A549 (cell line): ENCODE data around the gene CRYM. TPM values are rescaled to one million over a fixed set of nuclear protein-coding genes. Genes with fewer than 3 reads are reported as not detected.

ENCODE experiments used
- ATAC-seq, 2 experiments: fragments of 200-7000 bp in 1 of 2; fragments of >200 bp in 1 of 2; cut with Nextera tagmentation in 1 of 2; cut with Tn5 transposase in 1 of 2; 3 replicates each; pipeline versions ENCODE4 v1.8.0 to v1.9.1; 2018 to 2020; ENCODE audit warnings: mild to moderate bottlenecking in 1 of 2, moderate library complexity in 1 of 2
- CTCF ChIA-PET: fragments of 300-600 bp; sonication (Branson Sonifier 250); formaldehyde crosslinking; extraction: SDS; loops from one replicate; lab custom pipeline; 2021; ENCODE audit warnings: antibody characterized with exemption, inconsistent platforms; lab: Yijun Ruan, JAX
- POLR2A ChIA-PET: fragments of 350-600 bp; formaldehyde crosslinking; extraction: SDS; loops from one replicate; lab custom pipeline; 2021; ENCODE audit warnings: antibody characterized with exemption, inconsistent platforms; lab: Yijun Ruan, JAX
- DNase-seq, 2 experiments: peaks; one replicate each; pipeline versions ENCODE4 v3.0.0 to v3.0.0-alpha.2; 2011 to 2016; ENCODE audit warnings: low read depth in 1 of 2, low spot score in 1 of 2
- FAIRE-seq: peaks from 2 replicates; lab custom pipeline; 2011; peaks lifted over from hg19 to GRCh38; lab: Jason Lieb, UNC
- H3K27ac ChIP-seq, 2 experiments: fragments of >200 bp; sonication (Bioruptor Twin); formaldehyde crosslinking; 3 replicates each; pipeline ENCODE4 v1.5.1; 2016 to 2017
- H3K4me1 ChIP-seq: fragments of >200 bp; sonication (Bioruptor Twin); formaldehyde crosslinking; 3 replicates; pipeline ENCODE4 v1.6.1; 2016
- H3K4me2 ChIP-seq: fragments of >200 bp; sonication (Bioruptor Twin); formaldehyde crosslinking; 3 replicates; pipeline ENCODE4 v1.6.1; 2016
- H3K4me3 ChIP-seq: fragments of >200 bp; sonication (Bioruptor Twin); formaldehyde crosslinking; 3 replicates; pipeline ENCODE4 v1.5.1; 2016
- H3K9me3 ChIP-seq: fragments of >200 bp; sonication (Bioruptor Twin); formaldehyde crosslinking; 3 replicates; pipeline ENCODE4 v1.6.1; 2016
- BCL3 ChIP-seq: fragments of >200 bp; sonication (Bioruptor Twin); formaldehyde crosslinking; IDR thresholded peaks from 3 replicates; pipeline ENCODE4 v1.6.1; 2016
- BHLHE40 ChIP-seq: IDR thresholded peaks from 2 replicates; pipeline ENCODE4 v1.6.1; 2012; ENCODE audit warnings: low read depth, low read length, inconsistent platforms
- CBX2 ChIP-seq: fragments of 200-600 bp; sonication (generic); IDR thresholded peaks from 2 replicates; pipeline ENCODE4 v1.6.1; 2016; ENCODE audit warnings: low read depth, mild to moderate bottlenecking, borderline replicate concordance
- CBX8 ChIP-seq: fragments of 200-600 bp; sonication (generic); IDR thresholded peaks from 2 replicates; pipeline ENCODE4 v1.6.1; 2016
- CHD2 ChIP-seq: fragments of 150-350 bp; IDR thresholded peaks from 2 replicates; pipeline ENCODE4 v1.6.1; 2014; ENCODE audit warnings: low read length; ENCODE audit not compliant: partially characterized antibody
- EHMT2 ChIP-seq: fragments of 200-600 bp; sonication (generic); IDR thresholded peaks from 2 replicates; pipeline ENCODE4 v1.6.1; 2016; ENCODE audit warnings: antibody characterized with exemption, low read depth, mild to moderate bottlenecking, moderate library complexity
- EP300 ChIP-seq, 2 experiments: fragments of >200 bp; sonication (Bioruptor Twin); formaldehyde crosslinking; IDR thresholded peaks; 2 replicates in 1 of 2; 3 replicates in 1 of 2; pipeline ENCODE4 v1.6.1; 2016 to 2017
- FOSB ChIP-seq: fragments of 250-450 bp; sonication (Bioruptor Pico); IDR thresholded peaks from 2 replicates; pipeline ENCODE4 v1.5.0; 2020; ENCODE audit warnings: mild to moderate bottlenecking, moderate library complexity
- FOSL2 ChIP-seq, 2 experiments: fragments of 450-650 bp in 1 of 2; fragments of >200 bp in 1 of 2; sonication (Bioruptor Twin) in 1 of 2; formaldehyde crosslinking; IDR thresholded peaks; 2 replicates each; pipeline versions ENCODE4 v1.5.0 to v1.6.1; 2016 to 2020; ENCODE audit warnings: mild to moderate bottlenecking in 1 of 2, moderate library complexity in 1 of 2
- HES2 ChIP-seq: fragments of >200 bp; sonication (Bioruptor Twin); formaldehyde crosslinking; IDR thresholded peaks from 2 replicates; pipeline ENCODE4 v1.6.1; 2016
- HEYL ChIP-seq: fragments of 250-450 bp; sonication (Bioruptor Pico); IDR thresholded peaks from 2 replicates; pipeline ENCODE4 v1.8.0; 2021; ENCODE audit warnings: mild to moderate bottlenecking, moderate library complexity
- HOXA7 ChIP-seq: fragments of 250-450 bp; sonication (Bioruptor Pico); IDR thresholded peaks from 2 replicates; pipeline ENCODE4 v1.5.0; 2020; ENCODE audit warnings: mild to moderate bottlenecking, moderate library complexity
- HOXB13 ChIP-seq: fragments of 250-450 bp; sonication (Bioruptor Pico); IDR thresholded peaks from 2 replicates; pipeline ENCODE4 v1.5.0; 2020; ENCODE audit warnings: low read depth, mild to moderate bottlenecking, moderate library complexity
- HOXB5 ChIP-seq: fragments of 250-450 bp; sonication (Bioruptor Pico); IDR thresholded peaks from 2 replicates; pipeline ENCODE4 v1.5.0; 2020; ENCODE audit warnings: mild to moderate bottlenecking, moderate library complexity
- JUN ChIP-seq, 2 experiments: fragments of >200 bp; sonication (Bioruptor Twin); formaldehyde crosslinking; IDR thresholded peaks; 2 replicates in 1 of 2; 3 replicates in 1 of 2; pipeline ENCODE4 v1.6.1; 2016 to 2017
- JUNB ChIP-seq: fragments of >200 bp; sonication (Bioruptor Twin); formaldehyde crosslinking; IDR thresholded peaks from 2 replicates; pipeline ENCODE4 v1.6.1; 2016
- KDM5A ChIP-seq: fragments of 200-600 bp; sonication (generic); IDR thresholded peaks from 2 replicates; pipeline ENCODE4 v1.6.1; 2016; ENCODE audit warnings: antibody characterized with exemption, mild to moderate bottlenecking
- MAFK ChIP-seq: fragments of 450-650 bp; IDR thresholded peaks from 2 replicates; pipeline ENCODE4 v1.6.1; 2014; ENCODE audit not compliant: partially characterized antibody
- MAX ChIP-seq: IDR thresholded peaks from 2 replicates; pipeline ENCODE4 v1.6.1; 2012
- MAZ ChIP-seq: fragments of 150-350 bp; IDR thresholded peaks from 2 replicates; pipeline ENCODE4 v1.6.1; 2014; ENCODE audit warnings: antibody characterized with exemption, low read depth, low read length, borderline replicate concordance
- MYC ChIP-seq: IDR thresholded peaks from 2 replicates; pipeline ENCODE4 v1.6.1; 2012; ENCODE audit warnings: mild to moderate bottlenecking, inconsistent platforms, low read length, improper control_type of control experiment, borderline replicate concordance
- NFE2L2 ChIP-seq: fragments of 150-350 bp; conservative IDR thresholded peaks from 2 replicates; pipeline ENCODE4 v1.6.1; 2014; ENCODE audit warnings: low read length
- PBX3 ChIP-seq: IDR thresholded peaks from 2 replicates; pipeline ENCODE4 v1.6.1; 2012
- PHF8 ChIP-seq: fragments of 200-600 bp; sonication (generic); IDR thresholded peaks from 2 replicates; pipeline ENCODE4 v1.6.1; 2016; ENCODE audit warnings: low read depth, mild to moderate bottlenecking, antibody characterized with exemption, moderate library complexity, borderline replicate concordance
- RARB ChIP-seq: fragments of 250-450 bp; sonication (Bioruptor Pico); IDR thresholded peaks from 2 replicates; pipeline ENCODE4 v1.8.0; 2021; ENCODE audit warnings: mild to moderate bottlenecking, moderate library complexity
- RFX5 ChIP-seq: fragments of 450-650 bp; IDR thresholded peaks from 2 replicates; pipeline ENCODE4 v1.7.1; 2014; ENCODE audit warnings: antibody characterized with exemption, mild to moderate bottlenecking, moderate library complexity
- TFCP2L1 ChIP-seq: fragments of 250-450 bp; sonication (Bioruptor Pico); IDR thresholded peaks from 2 replicates; pipeline ENCODE4 v1.5.0; 2021; ENCODE audit warnings: mild to moderate bottlenecking
- USF2 ChIP-seq: fragments of 450-650 bp; IDR thresholded peaks from 2 replicates; pipeline ENCODE4 v1.6.1; 2014; ENCODE audit warnings: antibody characterized with exemption
- WGBS: methylation state at CpG from one replicate; pipeline ENCODE4 v1.1.6; 2017; ENCODE audit errors: missing lambda C conversion rate; 5-methylcytosine and 5-hydroxymethylcytosine counted together
- polyA plus RNA-seq, 4 experiments: library from polyadenylated mRNA; depleted of rRNA in 3 of 4; stranded (reverse); fragments of >200 nt; fragmentation: RNase III in 1 of 4; extraction: RNeasy Plus Mini Kit Qiagen cat#74134 plus additional on column Dnase treatment in 1 of 4; gene quantifications; 2 replicates in 3 of 4; 3 replicates in 1 of 4; pipeline ENCODE4 v1.2.3, GENCODE V29; 2011 to 2017
- TF ChIP-seq, protein P1 (sequence below): fragments of 250-450 bp; sonication (Bioruptor Pico); IDR thresholded peaks from 2 replicates; pipeline ENCODE4 v1.5.0; 2020; ENCODE audit warnings: low read depth, mild to moderate bottlenecking, moderate library complexity

Gene CRYM
- polyA plus RNA-seq, 2 of the 4 experiments (the other 2 are of a cell fraction), result 0.98 to 3.1 TPM

DNA sequence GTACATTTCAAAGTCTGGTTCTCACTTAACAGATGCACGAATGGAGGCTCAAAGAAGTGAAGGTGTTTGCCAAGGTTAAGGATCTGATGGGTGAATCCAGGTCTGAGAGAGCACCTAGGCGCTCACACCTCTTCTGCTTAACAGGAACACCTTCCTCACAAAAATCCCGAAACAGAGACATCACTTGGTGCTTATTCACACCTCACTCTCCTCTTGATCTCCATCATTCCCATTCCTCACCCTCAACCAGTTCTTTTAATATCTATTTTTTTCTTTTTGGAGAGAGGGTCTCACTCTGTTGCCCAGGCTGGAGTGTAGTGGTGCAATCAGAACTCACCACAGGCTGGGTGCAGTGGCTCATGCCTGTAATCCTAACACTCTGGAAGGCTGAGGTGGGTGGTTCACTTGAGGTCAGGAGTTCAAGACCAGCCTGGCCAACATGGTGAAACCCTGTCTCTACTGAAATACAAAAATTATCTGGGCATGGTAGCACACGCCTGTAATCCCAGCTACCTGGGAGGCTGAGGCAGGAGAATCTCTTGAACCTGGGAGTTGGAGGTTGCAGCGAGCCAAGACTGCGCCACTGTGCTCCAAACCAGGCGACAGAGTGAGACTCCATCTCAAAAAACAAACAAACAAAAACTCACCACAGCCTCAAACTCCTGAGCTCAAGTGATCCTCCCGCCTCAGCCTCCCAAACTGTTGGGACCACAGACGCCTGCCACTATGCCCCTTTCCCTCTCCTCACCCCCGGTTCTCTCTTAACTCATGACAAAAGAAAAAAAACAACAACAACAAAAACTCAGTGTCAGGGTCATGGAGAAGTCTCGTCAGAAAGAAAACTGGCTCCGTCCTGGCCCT is 15.1 kb downstream of the CRYM start:
- ATAC-seq (no peak), DNase-seq (no peak), FAIRE-seq (no peak)
- WGBS, result 90% methylated on average over 12 of the region's 12 CpGs
- ChIA-PET POLR2A (no interaction called here), CTCF (interaction anchor here (2.0 to 4.9 kb wide), 2 partner anchors 15 to 38 kb away, joined by 7 to 54 read pairs; partner anchors contain the start of gene CRYM)
- peaks cover 42% of the 10 kb centered on the region for H3K4me1 ChIP-seq
- TF ChIP-seq, protein P1, sequence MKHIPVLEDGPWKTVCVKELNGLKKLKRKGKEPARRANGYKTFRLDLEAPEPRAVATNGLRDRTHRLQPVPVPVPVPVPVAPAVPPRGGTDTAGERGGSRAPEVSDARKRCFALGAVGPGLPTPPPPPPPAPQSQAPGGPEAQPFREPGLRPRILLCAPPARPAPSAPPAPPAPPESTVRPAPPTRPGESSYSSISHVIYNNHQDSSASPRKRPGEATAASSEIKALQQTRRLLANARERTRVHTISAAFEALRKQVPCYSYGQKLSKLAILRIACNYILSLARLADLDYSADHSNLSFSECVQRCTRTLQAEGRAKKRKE (CRISPR knock-in tag), result no peak
- TF ChIP-seq HOXB13 (CRISPR knock-in tag) (no peak), BCL3 (no peak), TFCP2L1 (no peak), PHF8 (no peak), CHD2 (no peak), FOSB (CRISPR knock-in tag) (no peak), BHLHE40 (no peak), HES2 (no peak), KDM5A (no peak), RARB (CRISPR knock-in tag) (no peak), MAFK (no peak), HOXB5 (no peak), NFE2L2 (no peak), PBX3 (no peak), CBX2 (no peak), FOSL2 (IDR thresholded peaks at IDR 0.05) (no peak), FOSL2 (CRISPR knock-in tag; IDR thresholded peaks at IDR 0.05) (no peak), RFX5 (no peak), EP300 (IDR thresholded peaks at IDR 0.05) (no peak), MAZ (no peak)
- H3K27ac ChIP-seq, result peak overlapping the region in 1 of 2 experiments; percentile 89; a peak in 3 of 6 replicates
- H3K9me3 ChIP-seq, result no peaks in the 10 kb centered on the region
- no peak overlapping the region for H3K4me3 ChIP-seq
- H3K4me2 ChIP-seq, result no peak overlapping the region

DNA sequence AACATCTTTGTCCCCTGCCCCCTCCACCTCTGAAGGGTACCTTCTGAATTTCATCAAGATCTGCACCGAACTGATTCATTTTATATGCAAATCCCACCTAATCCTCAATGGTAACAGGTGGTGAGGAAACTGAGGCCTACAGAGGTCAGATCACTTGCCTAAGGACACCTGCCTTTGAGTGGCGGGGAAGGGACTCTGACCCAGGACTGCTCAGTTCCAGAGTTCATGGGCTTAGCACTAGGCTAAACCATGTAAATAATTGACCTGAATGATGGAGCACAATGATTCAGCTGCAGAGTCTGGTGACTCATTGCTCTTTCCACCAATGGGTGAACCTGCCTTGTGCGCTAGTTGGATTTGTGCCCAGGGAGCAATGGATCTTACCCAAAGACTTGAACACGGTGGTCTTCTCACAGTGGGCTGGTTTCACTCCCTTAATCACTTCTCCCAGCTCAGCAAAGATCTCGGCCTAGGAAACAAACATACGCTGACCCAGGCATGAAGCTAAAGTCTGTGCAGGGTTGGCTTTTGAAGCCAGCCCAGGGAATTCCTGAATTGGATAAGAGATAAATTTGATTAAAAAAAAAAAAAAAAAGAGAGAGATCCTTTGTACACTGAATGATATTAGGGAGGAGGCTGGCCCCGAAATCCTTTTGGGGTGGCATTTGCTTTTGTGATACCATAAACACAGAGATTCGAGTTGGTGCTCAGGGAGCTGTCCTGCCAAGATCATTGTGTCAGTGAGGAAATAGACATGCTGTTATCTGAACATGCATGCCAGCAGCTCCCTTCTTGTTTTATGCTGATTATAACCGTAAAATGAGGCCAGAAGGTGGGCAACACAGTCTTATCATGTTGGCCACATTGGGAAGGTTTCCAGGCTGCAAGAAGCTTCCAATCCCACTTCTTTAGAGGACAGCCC is 17.0 kb downstream of the CRYM start:
- peak overlapping the region; percentile 83 to 89 for H3K27ac ChIP-seq
- no peaks in the 10 kb centered on the region for H3K9me3 ChIP-seq
- peak overlapping the region; percentile 14; the same call in 2 of the 3 replicates for H3K4me3 ChIP-seq
- H3K4me2 ChIP-seq, result peak overlapping the region; percentile 81
- peak; percentile 89 to 94 for DNase-seq
- 7% methylated on average over 9 of the region's 9 CpGs for WGBS
- peaks cover 42% of the 10 kb centered on the region for H3K4me1 ChIP-seq
- peak; percentile 79 for FAIRE-seq
- CTCF ChIA-PET, result interaction anchor here (0.6 to 2.1 kb wide), 9 partner anchors 9 to 104 kb away, joined by 3 to 12 read pairs (median 4); partner anchors contain the start of gene CRYM
- ATAC-seq, result peak; percentile 98 to 99
- POLR2A ChIA-PET, result interaction anchor here (0.6 to 1.4 kb wide), 3 partner anchors 23 to 1009 kb away, joined by 3 to 5 read pairs (median 3); no protein-coding TSS in a partner anchor
- TF ChIP-seq USF2, result no peak
- TF ChIP-seq HOXA7 (CRISPR knock-in tag), result no peak
- no peak for TF ChIP-seq EP300 (IDR thresholded peaks at IDR 0.05)
- TF ChIP-seq, protein P1 (CRISPR knock-in tag), result no peak
- no peak for TF ChIP-seq FOSB (CRISPR knock-in tag)
- TF ChIP-seq HEYL, result no peak
- TF ChIP-seq EHMT2, result no peak
- TF ChIP-seq RARB (CRISPR knock-in tag), result no peak
- TF ChIP-seq NFE2L2, result no peak
- TF ChIP-seq JUNB, result peak; percentile 44; the same call in 1 of the 2 replicates
- TF ChIP-seq TFCP2L1, result no peak
- no peak for TF ChIP-seq KDM5A
- no peak for TF ChIP-seq MYC
- no peak for TF ChIP-seq CBX8
- peak in 1 of 2 experiments; percentile 18; a peak in 1 of 5 replicates for TF ChIP-seq JUN (IDR thresholded peaks at IDR 0.05)
- TF ChIP-seq MAX, result peak; percentile 43
